ENCODE results near the gene SRRM4. TPM values are rescaled to one million over a fixed set of nuclear protein-coding genes. Genes with fewer than 3 reads are reported as not detected.

Gene SRRM4
- total RNA-seq, 1 experiment from 2014 or later: not detected

DNA sequence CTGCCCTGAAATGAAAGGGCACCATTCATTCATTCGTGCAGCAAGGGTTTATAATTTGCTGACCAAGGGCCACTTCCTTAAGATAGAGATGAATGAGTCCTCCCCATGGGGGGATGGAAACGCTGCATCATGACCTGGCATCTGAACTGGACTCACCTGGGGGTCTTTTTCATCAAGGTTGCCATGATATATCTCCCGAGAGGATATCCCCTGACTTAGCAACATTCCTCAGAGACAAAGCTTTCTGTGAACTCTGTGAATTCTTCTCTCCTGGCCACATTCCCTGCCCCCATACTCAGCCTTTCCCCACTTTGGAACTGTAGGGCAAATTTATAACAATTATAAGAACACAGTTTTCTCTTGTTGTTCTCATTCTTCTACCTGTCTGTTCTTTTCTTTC lies 30.8 kb downstream of the SRRM4 start:
- Histone ChIP-seq H3K79me2 (ENCODE audit: low read depth) (no peaks in the 10 kb centered on the region), H3K9me3 (ENCODE audit: insufficient read depth, low read depth) (no peaks in the 10 kb centered on the region), H2AFZ (no peak overlapping the region), H3K9me2 (ENCODE audit: insufficient read depth) (no peaks in the 10 kb centered on the region; the same call in 1 of the 2 replicates), H3F3A (ENCODE audit: insufficient read depth, low read depth) (no peaks in the 10 kb centered on the region), H3K36me3 (ENCODE audit: low read depth) (no peaks in the 10 kb centered on the region), H3K4me2 (no peak overlapping the region), H4K20me1 (ENCODE audit: insufficient read depth) (no peaks in the 10 kb centered on the region), H3K27me3 (ENCODE audit: insufficient read depth, low read depth) (peaks cover 15% of the 10 kb centered on the region; the same call in 1 of the 2 replicates), H3K27ac (no peak overlapping the region), H3K4me3 (no peak overlapping the region), H3K4me1 (replicated peaks; ENCODE audit: insufficient read depth) (no peaks in the 10 kb centered on the region)
- BruUV-seq (replicated peaks): no TSS peak
- no peak for DNase-seq
- TF ChIP-seq, protein P1, sequence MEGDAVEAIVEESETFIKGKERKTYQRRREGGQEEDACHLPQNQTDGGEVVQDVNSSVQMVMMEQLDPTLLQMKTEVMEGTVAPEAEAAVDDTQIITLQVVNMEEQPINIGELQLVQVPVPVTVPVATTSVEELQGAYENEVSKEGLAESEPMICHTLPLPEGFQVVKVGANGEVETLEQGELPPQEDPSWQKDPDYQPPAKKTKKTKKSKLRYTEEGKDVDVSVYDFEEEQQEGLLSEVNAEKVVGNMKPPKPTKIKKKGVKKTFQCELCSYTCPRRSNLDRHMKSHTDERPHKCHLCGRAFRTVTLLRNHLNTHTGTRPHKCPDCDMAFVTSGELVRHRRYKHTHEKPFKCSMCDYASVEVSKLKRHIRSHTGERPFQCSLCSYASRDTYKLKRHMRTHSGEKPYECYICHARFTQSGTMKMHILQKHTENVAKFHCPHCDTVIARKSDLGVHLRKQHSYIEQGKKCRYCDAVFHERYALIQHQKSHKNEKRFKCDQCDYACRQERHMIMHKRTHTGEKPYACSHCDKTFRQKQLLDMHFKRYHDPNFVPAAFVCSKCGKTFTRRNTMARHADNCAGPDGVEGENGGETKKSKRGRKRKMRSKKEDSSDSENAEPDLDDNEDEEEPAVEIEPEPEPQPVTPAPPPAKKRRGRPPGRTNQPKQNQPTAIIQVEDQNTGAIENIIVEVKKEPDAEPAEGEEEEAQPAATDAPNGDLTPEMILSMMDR (conservative IDR thresholded peaks at IDR 0.05): no peak
- no peak for TF ChIP-seq EZH2 (IDR thresholded peaks at IDR 0.05; ENCODE audit: low read depth)
- POLR2A ChIA-PET (ENCODE audit: unreplicated experiment): no interaction called here
- CTCF ChIA-PET: no interaction called here
- intact Hi-C loops (cut with micrococcal nuclease; ENCODE audit: unreplicated experiment): no loop called here

DNA sequence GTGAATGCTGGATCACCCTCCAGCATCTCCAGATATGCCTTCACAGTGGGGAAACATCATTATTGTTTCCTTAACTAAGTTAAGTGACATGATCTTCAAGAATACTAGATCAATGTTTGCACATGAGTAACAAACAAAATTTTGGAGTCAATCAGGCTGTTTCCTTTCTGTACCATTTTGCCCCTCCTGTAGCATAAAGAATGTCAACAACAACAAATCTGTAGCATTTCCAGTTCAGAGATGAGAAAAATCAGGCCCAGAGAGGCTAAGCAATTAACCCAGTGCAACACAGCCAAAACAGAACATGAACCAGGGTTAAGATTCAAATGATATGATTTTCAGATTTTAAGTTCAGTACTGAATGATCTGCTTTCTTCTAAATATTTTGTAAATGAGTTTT lies 31.7 kb downstream of the SRRM4 start:
- H3K27ac ChIP-seq: no peak overlapping the region
- H3K27me3 ChIP-seq (ENCODE audit: insufficient read depth, low read depth): peaks cover 15% of the 10 kb centered on the region; the same call in 1 of the 2 replicates
- intact Hi-C loops (cut with micrococcal nuclease; ENCODE audit: unreplicated experiment): no loop called here
- CTCF ChIA-PET: no interaction called here
- no peak overlapping the region for H3K4me2 ChIP-seq
- no TSS peak for BruUV-seq (replicated peaks)
- H3F3A ChIP-seq (ENCODE audit: insufficient read depth, low read depth): no peaks in the 10 kb centered on the region
- DNase-seq: no peak
- no peaks in the 10 kb centered on the region for H4K20me1 ChIP-seq (ENCODE audit: insufficient read depth)
- TF ChIP-seq, protein P1 (conservative IDR thresholded peaks at IDR 0.05): no peak
- TF ChIP-seq EZH2 (IDR thresholded peaks at IDR 0.05; ENCODE audit: low read depth): no peak
- no peaks in the 10 kb centered on the region for H3K36me3 ChIP-seq (ENCODE audit: low read depth)
- H3K9me3 ChIP-seq (ENCODE audit: insufficient read depth, low read depth): no peaks in the 10 kb centered on the region
- H2AFZ ChIP-seq: no peak overlapping the region
- H3K79me2 ChIP-seq (ENCODE audit: low read depth): no peaks in the 10 kb centered on the region
- POLR2A ChIA-PET (ENCODE audit: unreplicated experiment): no interaction called here
- no peak overlapping the region for H3K4me3 ChIP-seq
- H3K4me1 ChIP-seq (replicated peaks; ENCODE audit: insufficient read depth): no peaks in the 10 kb centered on the region
- H3K9me2 ChIP-seq (ENCODE audit: insufficient read depth): no peaks in the 10 kb centered on the region; the same call in 1 of the 2 replicates

DNA sequence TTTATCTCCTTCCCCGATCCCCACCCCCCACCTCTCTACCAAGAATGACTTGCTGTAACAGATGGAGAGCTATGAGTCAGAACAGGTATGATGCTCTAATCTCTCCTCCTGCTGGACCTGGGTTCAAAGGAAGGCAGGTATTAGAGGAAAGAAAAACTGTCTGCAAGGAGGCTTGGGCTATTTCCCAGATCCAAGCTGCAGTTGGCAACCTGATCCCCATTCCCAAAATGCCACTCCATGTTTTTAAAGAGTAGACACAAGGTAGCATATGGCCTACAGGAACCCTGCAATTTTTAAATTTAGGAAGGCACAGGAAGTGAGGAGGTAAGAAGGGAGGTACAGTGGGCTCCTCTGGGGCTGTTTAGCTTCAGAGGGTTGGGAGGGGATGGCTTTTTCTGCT lies 33.0 kb downstream of the SRRM4 start:
- POLR2A ChIA-PET (ENCODE audit: unreplicated experiment): no interaction called here
- BruUV-seq (replicated peaks): no TSS peak

More for the DNA sequence above, 33.0 kb downstream of the SRRM4 start:
- no peaks in the 10 kb centered on the region for H3K36me3 ChIP-seq (ENCODE audit: low read depth)
- intact Hi-C loops (cut with micrococcal nuclease; ENCODE audit: unreplicated experiment): no loop called here
- H3K9me3 ChIP-seq (ENCODE audit: insufficient read depth, low read depth): no peaks in the 10 kb centered on the region
- no peaks in the 10 kb centered on the region for H3K4me1 ChIP-seq (replicated peaks; ENCODE audit: insufficient read depth)
- no peaks in the 10 kb centered on the region; the same call in 1 of the 2 replicates for H3K9me2 ChIP-seq (ENCODE audit: insufficient read depth)
- H3K4me2 ChIP-seq: no peak overlapping the region
- H3K79me2 ChIP-seq (ENCODE audit: low read depth): no peaks in the 10 kb centered on the region
- H3K4me3 ChIP-seq: no peak overlapping the region
- H3K27ac ChIP-seq: no peak overlapping the region
- H3F3A ChIP-seq (ENCODE audit: insufficient read depth, low read depth): no peaks in the 10 kb centered on the region
- H3K27me3 ChIP-seq (ENCODE audit: insufficient read depth, low read depth): peaks cover 10% of the 10 kb centered on the region; the same call in 1 of the 2 replicates
- TF ChIP-seq, protein P1 (conservative IDR thresholded peaks at IDR 0.05): no peak
- TF ChIP-seq EZH2 (IDR thresholded peaks at IDR 0.05; ENCODE audit: low read depth): no peak
- no peak for DNase-seq
- H4K20me1 ChIP-seq (ENCODE audit: insufficient read depth): no peaks in the 10 kb centered on the region
- H2AFZ ChIP-seq: no peak overlapping the region
- CTCF ChIA-PET: no interaction called here

All from PC-9 (cell line).